ENCODE data around the gene MRPS18A. TPM values are rescaled to one million over a fixed set of nuclear protein-coding genes. Genes with fewer than 3 reads are reported as not detected.

MRPS18A gene
- total RNA-seq, 2 experiments from 2014 or later = 45.4 to 52.9 TPM

- ATAC-seq (no peak), DNase-seq (no peak)
- no peaks in the 10 kb centered on the region for H3K4me1 Mint-ChIP-seq (ENCODE audit: low read depth)
- no peaks in the 10 kb centered on the region for H3K36me3 Mint-ChIP-seq (ENCODE audit: low read depth)
- TF ChIP-seq CTCF (IDR thresholded peaks at IDR 0.05) = no peak
- CTCF ChIA-PET = interaction anchor here (0.6 to 2.0 kb wide), 4 partner anchors 51 to 361 kb away, joined by 3 to 8 read pairs (median 4); no protein-coding TSS in a partner anchor
- intact Hi-C loops (cut with micrococcal nuclease) = no loop called here
- no peak overlapping the region for H3K4me3 Mint-ChIP-seq
- H3K27ac Mint-ChIP-seq = no peak overlapping the region
- no peaks in the 10 kb centered on the region for H3K27me3 Mint-ChIP-seq
- POLR2A ChIA-PET = no interaction called here
- H3K9me3 Mint-ChIP-seq = no peaks in the 10 kb centered on the region
These were observed 31.0 kb upstream of the MRPS18A start for GRCh38 chr6:43718387-43719105.

GRCh38 chr6:43717822-43718221, 30.2 kb upstream of the MRPS18A start:
- Mint-ChIP-seq H3K4me3 (no peak overlapping the region), H3K4me1 (ENCODE audit: low read depth) (no peaks in the 10 kb centered on the region), H3K9me3 (no peaks in the 10 kb centered on the region), H3K36me3 (ENCODE audit: low read depth) (no peaks in the 10 kb centered on the region), H3K27ac (no peak overlapping the region), H3K27me3 (no peaks in the 10 kb centered on the region)
- ChIA-PET CTCF (interaction anchor here (1.9 to 2.0 kb wide), 2 partner anchors 57 to 361 kb away, joined by 4 to 8 read pairs; no protein-coding TSS in a partner anchor), POLR2A (no interaction called here)
- DNase-seq (no peak), ATAC-seq (no peak)
- TF ChIP-seq CTCF (IDR thresholded peaks at IDR 0.05) = no peak
- intact Hi-C loops (cut with micrococcal nuclease) = no loop called here

- no peaks in the 10 kb centered on the region for H3K36me3 Mint-ChIP-seq (ENCODE audit: low read depth)
- no peak for DNase-seq
- H3K27ac Mint-ChIP-seq = no peak overlapping the region
- no peaks in the 10 kb centered on the region for H3K27me3 Mint-ChIP-seq
- intact Hi-C loops (cut with micrococcal nuclease) = no loop called here
- ATAC-seq = no peak
- no peaks in the 10 kb centered on the region for H3K4me1 Mint-ChIP-seq (ENCODE audit: low read depth)
- no peak for TF ChIP-seq CTCF (IDR thresholded peaks at IDR 0.05)
- H3K4me3 Mint-ChIP-seq = no peak overlapping the region
- ChIA-PET POLR2A (no interaction called here), CTCF (no interaction called here)
- no peaks in the 10 kb centered on the region for H3K9me3 Mint-ChIP-seq
These were observed 29.8 kb upstream of the MRPS18A start for GRCh38 chr6:43717389-43717788.

DNA sequence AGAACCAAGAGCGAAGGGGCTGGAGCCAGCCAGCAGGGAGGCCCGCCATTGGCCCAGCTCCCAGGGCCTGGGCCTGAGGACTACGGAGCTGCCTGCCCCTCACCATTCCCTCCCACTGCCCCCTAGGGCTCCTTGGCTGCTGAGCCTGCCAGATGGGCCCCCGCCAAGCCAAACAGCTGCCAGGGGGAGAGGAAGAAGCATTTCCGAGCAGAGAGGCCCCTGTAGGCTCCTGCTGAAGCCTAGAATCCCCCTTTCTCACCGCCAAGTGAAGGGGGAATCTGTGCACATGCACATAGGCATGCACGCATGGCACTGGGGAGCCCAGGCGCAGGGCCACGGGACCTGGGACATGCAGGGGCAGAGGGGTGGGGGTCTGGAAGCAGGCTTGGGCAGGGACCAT, 28.5 kb upstream of the MRPS18A start:
- H3K4me3 Mint-ChIP-seq = no peak overlapping the region
- no peak for DNase-seq
- intact Hi-C loops (cut with micrococcal nuclease) = no loop called here
- no peak overlapping the region for H3K27ac Mint-ChIP-seq
- TF ChIP-seq CTCF (IDR thresholded peaks at IDR 0.05) = no peak
- no peaks in the 10 kb centered on the region for H3K4me1 Mint-ChIP-seq (ENCODE audit: low read depth)
- peaks cover 6% of the 10 kb centered on the region for H3K27me3 Mint-ChIP-seq
- ATAC-seq = no peak
- H3K9me3 Mint-ChIP-seq = no peaks in the 10 kb centered on the region
- CTCF ChIA-PET = interaction anchor here (1.5 kb wide), 1 partner anchor 8 kb away, joined by 9 read pairs; no protein-coding TSS in a partner anchor
- H3K36me3 Mint-ChIP-seq (ENCODE audit: low read depth) = no peaks in the 10 kb centered on the region
- POLR2A ChIA-PET = interaction anchor here (0.9 kb wide), 1 partner anchor 53 kb away, joined by 3 read pairs; no protein-coding TSS in a partner anchor

- TF ChIP-seq CTCF (IDR thresholded peaks at IDR 0.05) = no peak
- H3K4me1 Mint-ChIP-seq (ENCODE audit: low read depth) = no peaks in the 10 kb centered on the region
- intact Hi-C loops (cut with micrococcal nuclease) = no loop called here
- H3K27me3 Mint-ChIP-seq = peaks cover 9% of the 10 kb centered on the region
- H3K9me3 Mint-ChIP-seq = no peaks in the 10 kb centered on the region
- no peak overlapping the region for H3K27ac Mint-ChIP-seq
- ChIA-PET CTCF (interaction anchor here (1.2 to 1.5 kb wide), 3 partner anchors 9 to 360 kb away, joined by 3 to 9 read pairs (median 5); no protein-coding TSS in a partner anchor), POLR2A (interaction anchor here (0.8 to 1.5 kb wide), 2 partner anchors 9 to 27 kb away, joined by 3 to 6 read pairs; partner anchors contain the start of gene MRPS18A)
- ATAC-seq (peak; percentile 51), DNase-seq (no peak)
- H3K36me3 Mint-ChIP-seq (ENCODE audit: low read depth) = no peaks in the 10 kb centered on the region
- no peak overlapping the region for H3K4me3 Mint-ChIP-seq
These were observed 27.6 kb upstream of the MRPS18A start for GRCh38 chr6:43715056-43715788.

Measured in activated CD8-positive, alpha-beta T cell treated with anti-CD3 and anti-CD28 coated beads for 36 hours (primary cell).